Measurements from ENCODE around the gene TRAK1.

The TRAK1 gene

GRCh38 chr3:42123824-42124658, 32.9 kb downstream of the TRAK1 start:
- no peak for DNase-seq (ENCODE audit: low read depth)

- DNase-seq (ENCODE audit: low read depth): no peak
These were observed 36.1 kb downstream of the TRAK1 start for GRCh38 chr3:42127226-42127625.

- DNase-seq (ENCODE audit: low read depth): no peak
These were observed 37.4 kb downstream of the TRAK1 start for GRCh38 chr3:42128526-42128925.

GRCh38 chr3:42129014-42129953, 38.1 kb downstream of the TRAK1 start:
- no peak for DNase-seq (ENCODE audit: low read depth)

- no peak for DNase-seq (ENCODE audit: low read depth)
These were observed 38.8 kb downstream of the TRAK1 start for GRCh38 chr3:42130007-42130328.

GRCh38 chr3:42130329-42131070, 39.3 kb downstream of the TRAK1 start:
- no peak for DNase-seq (ENCODE audit: low read depth)

- DNase-seq (ENCODE audit: low read depth): no peak
These were observed 42.5 kb downstream of the TRAK1 start for GRCh38 chr3:42133500-42134298.

GRCh38 chr3:42134867-42135464, 43.8 kb downstream of the TRAK1 start:
- no peak for DNase-seq (ENCODE audit: low read depth)

GRCh38 chr3:42139621-42140453, 48.7 kb downstream of the TRAK1 start:
- no peak for DNase-seq (ENCODE audit: low read depth)

- no peak for DNase-seq (ENCODE audit: low read depth)
These were observed 49.6 kb downstream of the TRAK1 start for GRCh38 chr3:42140665-42141203.

GRCh38 chr3:42143440-42143839, 52.3 kb downstream of the TRAK1 start:
- DNase-seq (ENCODE audit: low read depth): no peak

GRCh38 chr3:42144209-42144608, 53.1 kb downstream of the TRAK1 start:
- no peak for DNase-seq (ENCODE audit: low read depth)

GRCh38 chr3:42148086-42148848, 57.1 kb downstream of the TRAK1 start:
- DNase-seq (ENCODE audit: low read depth): no peak

GRCh38 chr3:42148982-42149432, 57.9 kb downstream of the TRAK1 start:
- no peak for DNase-seq (ENCODE audit: low read depth)

- no peak for DNase-seq (ENCODE audit: low read depth)
These were observed 58.4 kb downstream of the TRAK1 start for GRCh38 chr3:42149532-42149931.

- no peak for DNase-seq (ENCODE audit: low read depth)
These were observed 58.8 kb downstream of the TRAK1 start for GRCh38 chr3:42149975-42150374.

- DNase-seq (ENCODE audit: low read depth): no peak
These were observed 60.5 kb downstream of the TRAK1 start for GRCh38 chr3:42151596-42152168.

- DNase-seq (ENCODE audit: low read depth): no peak
These were observed 61.0 kb downstream of the TRAK1 start for GRCh38 chr3:42152193-42152592.

GRCh38 chr3:42153039-42153438, 61.9 kb downstream of the TRAK1 start:
- DNase-seq (ENCODE audit: low read depth): no peak

Data from stimulated activated CD8-positive, alpha-beta memory T cell treated with anti-CD3 and anti-CD28 coated beads, Interleukin-15, amount 100 ng/mL, for 1 hour (primary cell).